Muscle of leg (tissue), 11 donors: ENCODE measurements around the gene DNAJB12. TPM values are rescaled to one million over a fixed set of nuclear protein-coding genes. Genes with fewer than 3 reads are reported as not detected.
"Not testable (repeated sequence)": the region's sequence is repeated elsewhere in the genome, so short reads cannot be mapped to it uniquely, and the experiment has no call there.

Experiments
- DNase-seq: peaks from one replicate; pipeline ENCODE4 v3.0.0; 2013
- H3K27ac ChIP-seq: one replicate; pipeline ENCODE4 v1.5.1; 2013; ENCODE audit warnings: mild to moderate bottlenecking, low read length, control low read depth
- H3K27me3 ChIP-seq: one replicate; pipeline ENCODE4 v1.6.1; 2013; ENCODE audit warnings: low read length; ENCODE audit not compliant: control insufficient read depth, insufficient read depth
- H3K36me3 ChIP-seq: one replicate; pipeline ENCODE4 v1.6.1; 2013; ENCODE audit warnings: low read length; ENCODE audit not compliant: control insufficient read depth, insufficient read depth
- H3K4me1 ChIP-seq: one replicate; pipeline ENCODE4 v1.6.1; 2013; ENCODE audit warnings: low read length; ENCODE audit not compliant: control insufficient read depth, insufficient read depth
- H3K4me3 ChIP-seq: one replicate; pipeline ENCODE4 v1.5.1; 2013; ENCODE audit warnings: low read length, control low read depth
- H3K9me3 ChIP-seq: replicated peaks from 2 replicates; pipeline ENCODE4 v1.6.1; 2013; ENCODE audit warnings: low read depth, low read length; ENCODE audit not compliant: control insufficient read depth
- WGBS: methylation state at CpG from one replicate; pipeline ENCODE4 v1.1.5; 2013; ENCODE audit warnings: missing lambda C conversion rate; ENCODE audit not compliant: insufficient coverage; 5-methylcytosine and 5-hydroxymethylcytosine counted together
- polyA plus RNA-seq, 8 donors: library from polyadenylated mRNA; unstranded; fragments of 120-200 nt; gene quantifications; one replicate each; pipeline versions ENCODE4 v1.2.1 to v1.2.3, GENCODE V29; 2013; ENCODE audit warnings: inconsistent platforms in 1 of 8, low replicate concordance in 1 of 8; ENCODE audit not compliant: insufficient read length in 8 of 8, insufficient read depth in 1 of 8
- total RNA-seq: library from RNA; stranded (reverse); fragments of 120-200 nt; gene quantifications from one replicate; pipeline ENCODE4 v1.2.4, GENCODE V29; 2013

DNAJB12 gene
- total and polyA plus RNA-seq, 9 donors, result 19.6 to 25.1 (median 22.8) TPM

GRCh38 chr10:72325243-72326175 lies 29.2 kb downstream of the DNAJB12 start:
- Histone ChIP-seq H3K4me3 (peak overlapping the region; percentile 5), H3K27ac (peak overlapping the region; percentile 96), H3K4me1 (peaks cover 86% of the 10 kb centered on the region)
- not testable (repeated sequence) for H3K9me3 ChIP-seq, H3K27me3 ChIP-seq, H3K36me3 ChIP-seq
- DNase-seq, result peak; percentile 97
- 63% methylated on average over 35 of the region's 49 CpGs for WGBS

GRCh38 chr10:72323771-72324191 lies 30.9 kb downstream of the DNAJB12 start:
- no peaks in the 10 kb centered on the region for H3K27me3 ChIP-seq
- no peak for DNase-seq
- no peak overlapping the region for H3K4me3 ChIP-seq
- H3K36me3 ChIP-seq, result no peaks in the 10 kb centered on the region
- H3K9me3 ChIP-seq, result no peaks in the 10 kb centered on the region
- peaks cover 91% of the 10 kb centered on the region for H3K4me1 ChIP-seq
- WGBS, result 82% methylated on average over 9 of the region's 12 CpGs
- H3K27ac ChIP-seq, result peak overlapping the region; percentile 1

- Histone ChIP-seq H3K27ac (peak overlapping the region; percentile 1), H3K4me3 (no peak overlapping the region), H3K9me3 (no peaks in the 10 kb centered on the region), H3K4me1 (peaks cover 87% of the 10 kb centered on the region), H3K27me3 (no peaks in the 10 kb centered on the region), H3K36me3 (no peaks in the 10 kb centered on the region)
- 98% methylated on average over 8 of the region's 10 CpGs for WGBS
- no peak for DNase-seq
These were observed 31.5 kb downstream of the DNAJB12 start for GRCh38 chr10:72323108-72323749.

GRCh38 chr10:72322280-72323058 lies 32.2 kb downstream of the DNAJB12 start:
- Histone ChIP-seq H3K9me3 (no peaks in the 10 kb centered on the region), H3K27me3 (no peaks in the 10 kb centered on the region), H3K36me3 (no peaks in the 10 kb centered on the region), H3K27ac (no peak overlapping the region), H3K4me3 (no peak overlapping the region), H3K4me1 (peaks cover 81% of the 10 kb centered on the region)
- WGBS, result 93% methylated on average over 4 of the region's 16 CpGs
- no peak for DNase-seq

- H3K4me3 ChIP-seq, result no peak overlapping the region
- 100% methylated on average over 2 of the region's 3 CpGs for WGBS
These were observed 32.8 kb downstream of the DNAJB12 start for GRCh38 chr10:72322030-72322279.

GRCh38 chr10:72321248-72322029 lies 33.3 kb downstream of the DNAJB12 start:
- no peaks in the 10 kb centered on the region for H3K27me3 ChIP-seq
- H3K9me3 ChIP-seq, result no peaks in the 10 kb centered on the region
- H3K27ac ChIP-seq, result peak overlapping the region; percentile 94
- H3K4me3 ChIP-seq, result no peak overlapping the region
- peaks cover 82% of the 10 kb centered on the region for H3K4me1 ChIP-seq
- WGBS, result 65% methylated on average over 3 of the region's 13 CpGs
- H3K36me3 ChIP-seq, result no peaks in the 10 kb centered on the region
- no peak for DNase-seq

More at GRCh38 chr10:72322030-72322279, 32.8 kb downstream of the DNAJB12 start:
- Histone ChIP-seq H3K27ac (no peak overlapping the region), H3K9me3 (no peaks in the 10 kb centered on the region), H3K36me3 (no peaks in the 10 kb centered on the region), H3K27me3 (no peaks in the 10 kb centered on the region), H3K4me1 (peaks cover 80% of the 10 kb centered on the region)
- DNase-seq, result peak; percentile 15

GRCh38 chr10:72320676-72321247 lies 34.0 kb downstream of the DNAJB12 start:
- H3K27me3 ChIP-seq, result no peaks in the 10 kb centered on the region
- no peak overlapping the region for H3K4me3 ChIP-seq
- 9% methylated on average over 9 of the region's 12 CpGs for WGBS
- H3K27ac ChIP-seq, result peak overlapping the region; percentile 94
- DNase-seq, result peak; percentile 93
- H3K36me3 ChIP-seq, result no peaks in the 10 kb centered on the region
- H3K4me1 ChIP-seq, result peaks cover 86% of the 10 kb centered on the region
- no peaks in the 10 kb centered on the region for H3K9me3 ChIP-seq

GRCh38 chr10:72319416-72320254 lies 35.1 kb downstream of the DNAJB12 start:
- Histone ChIP-seq H3K27me3 (no peaks in the 10 kb centered on the region), H3K9me3 (no peaks in the 10 kb centered on the region), H3K4me3 (peak overlapping the region; percentile 30), H3K27ac (peak overlapping the region; percentile 94), H3K4me1 (peaks cover 86% of the 10 kb centered on the region), H3K36me3 (no peaks in the 10 kb centered on the region)
- peak; percentile 91 for DNase-seq
- 3% methylated on average over 56 of the region's 60 CpGs for WGBS
